Left ventricle myocardium inferior (tissue), 1 donor: Measurements from ENCODE around the gene FAM83F. TPM values are rescaled to one million over a fixed set of nuclear protein-coding genes. Genes with fewer than 3 reads are reported as not detected.

Experiments
- DNase-seq: peaks from one replicate; pipeline ENCODE4 v3.0.0-alpha.2; 2020
- H3K27ac ChIP-seq: fragments of 200-600 bp; replicated peaks from 2 replicates; pipeline ENCODE4 v1.8.0; 2021
- H3K27me3 ChIP-seq: fragments of 200-600 bp; 2 replicates; pipeline ENCODE4 v1.8.0; 2021; ENCODE audit warnings: low read depth
- H3K36me3 ChIP-seq: fragments of 200-600 bp; 2 replicates; pipeline ENCODE4 v1.8.0; 2021
- H3K4me1 ChIP-seq: fragments of 200-600 bp; 2 replicates; pipeline ENCODE4 v1.8.0; 2021
- H3K4me3 ChIP-seq: fragments of 200-600 bp; 2 replicates; pipeline ENCODE4 v1.8.0; 2021; ENCODE audit warnings: mild to moderate bottlenecking, moderate library complexity
- H3K9me3 ChIP-seq: fragments of 200-600 bp; replicated peaks from 2 replicates; pipeline ENCODE4 v1.8.0; 2021
- CTCF ChIP-seq: fragments of 200-600 bp; IDR thresholded peaks from 2 replicates; pipeline ENCODE4 v1.8.0; 2021; ENCODE audit warnings: antibody characterized with exemption, mild to moderate bottlenecking, borderline replicate concordance
- intact Hi-C: fragments of 100-400 bp; cut with micrococcal nuclease; formaldehyde crosslinking; loops from one replicate; pipeline ENCODE4 v1.11.0; 2022
- total RNA-seq: library from RNA; stranded (reverse); fragmentation: NEBNext Ultra II Directional; extraction: Animal tissue kit (Norgen Biotek cat#: 25700); gene quantifications from one replicate; pipeline ENCODE4 v1.2.1, GENCODE V29; 2021
- donor health status: DM: no; HTN: yes; CAD: no; lungs with severe emphysema.

FAM83F gene
- total RNA-seq, 1 donor from 2014 or later, result 4.4 TPM

- no peak for TF ChIP-seq CTCF
- peaks cover 83% of the 10 kb centered on the region for H3K4me1 ChIP-seq
- no peaks in the 10 kb centered on the region for H3K9me3 ChIP-seq
- no peak for DNase-seq
- intact Hi-C loops, result loop anchor here (10.0 kb wide), 1 partner anchor 130 kb away; no protein-coding TSS in a partner anchor
- H3K27ac ChIP-seq, result no peak overlapping the region
- H3K36me3 ChIP-seq, result no peaks in the 10 kb centered on the region
- H3K27me3 ChIP-seq, result no peaks in the 10 kb centered on the region
- no peak overlapping the region for H3K4me3 ChIP-seq
These were observed 59.7 kb downstream of the FAM83F start for GRCh38 chr22:40054486-40054885.

GRCh38 chr22:40055143-40055883 is 60.6 kb downstream of the FAM83F start:
- no peaks in the 10 kb centered on the region for H3K27me3 ChIP-seq
- no peaks in the 10 kb centered on the region for H3K9me3 ChIP-seq
- H3K36me3 ChIP-seq, result no peaks in the 10 kb centered on the region
- intact Hi-C loops, result loop anchor here (10.0 kb wide), 1 partner anchor 129 kb away; no protein-coding TSS in a partner anchor
- no peak for TF ChIP-seq CTCF
- peaks cover 82% of the 10 kb centered on the region for H3K4me1 ChIP-seq
- H3K4me3 ChIP-seq, result no peak overlapping the region
- no peak for DNase-seq
- H3K27ac ChIP-seq, result no peak overlapping the region

- intact Hi-C loops, result loop anchor here (10.0 kb wide), 1 partner anchor 129 kb away; no protein-coding TSS in a partner anchor
- Histone ChIP-seq H3K9me3 (no peaks in the 10 kb centered on the region), H3K4me1 (peaks cover 81% of the 10 kb centered on the region), H3K4me3 (no peak overlapping the region), H3K36me3 (no peaks in the 10 kb centered on the region), H3K27me3 (no peaks in the 10 kb centered on the region), H3K27ac (no peak overlapping the region)
- no peak for TF ChIP-seq CTCF
- no peak for DNase-seq
These were observed 61.4 kb downstream of the FAM83F start for GRCh38 chr22:40056154-40056553.

- H3K36me3 ChIP-seq, result no peaks in the 10 kb centered on the region
- intact Hi-C loops, result loop anchor here (10.0 kb wide), 1 partner anchor 128 kb away; no protein-coding TSS in a partner anchor
- no peak for TF ChIP-seq CTCF
- DNase-seq, result no peak
- H3K27me3 ChIP-seq, result no peaks in the 10 kb centered on the region
- H3K4me1 ChIP-seq, result peaks cover 76% of the 10 kb centered on the region
- H3K27ac ChIP-seq, result no peak overlapping the region
- H3K4me3 ChIP-seq, result no peak overlapping the region
- no peaks in the 10 kb centered on the region for H3K9me3 ChIP-seq
These were observed 61.8 kb downstream of the FAM83F start for GRCh38 chr22:40056559-40056958.

GRCh38 chr22:40057652-40058051 is 62.9 kb downstream of the FAM83F start:
- H3K27ac ChIP-seq, result peak overlapping the region; percentile 54
- no peak overlapping the region for H3K4me3 ChIP-seq
- intact Hi-C loops, result loop anchor here (10.0 kb wide), 1 partner anchor 127 kb away; no protein-coding TSS in a partner anchor
- no peaks in the 10 kb centered on the region for H3K9me3 ChIP-seq
- no peaks in the 10 kb centered on the region for H3K36me3 ChIP-seq
- no peaks in the 10 kb centered on the region for H3K27me3 ChIP-seq
- TF ChIP-seq CTCF, result no peak
- H3K4me1 ChIP-seq, result peaks cover 68% of the 10 kb centered on the region
- DNase-seq, result no peak
